Calu3 (cell line): ENCODE results near the gene HJURP. TPM values are rescaled to one million over a fixed set of nuclear protein-coding genes. Genes with fewer than 3 reads are reported as not detected.
"Not testable (repeated sequence)": the region's sequence is repeated elsewhere in the genome, so short reads cannot be mapped to it uniquely, and the experiment has no call there.

Source experiments
- BruUV-seq: library from RNA; stranded (reverse); fragments of 400-500 nt; replicated peaks from 2 replicates; lab custom pipeline; 2021; lab: Mats Ljungman, UMichigan
- CTCF ChIA-PET: fragments of 300-600 bp; sonication (Branson Sonifier 250); formaldehyde crosslinking; loops from one replicate; lab custom pipeline; 2022; ENCODE audit warnings: antibody characterized with exemption; lab: Charles Lee
- DNase-seq: peaks from one replicate; pipeline ENCODE4 v3.0.0; 2022
- H3K27ac Mint-ChIP-seq: one replicate; pipeline ENCODE4 v1.8.0; 2022; ENCODE audit warnings: mixed read lengths; ENCODE audit not compliant: unreplicated experiment
- H3K27me3 Mint-ChIP-seq: one replicate; pipeline ENCODE4 v1.8.0; 2022; ENCODE audit warnings: mixed read lengths; ENCODE audit not compliant: unreplicated experiment
- H3K36me3 Mint-ChIP-seq: one replicate; pipeline ENCODE4 v1.8.0; 2022; ENCODE audit warnings: mild to moderate bottlenecking, moderate library complexity, mixed read lengths; ENCODE audit not compliant: insufficient read depth, unreplicated experiment
- H3K4me1 Mint-ChIP-seq: one replicate; pipeline ENCODE4 v1.8.0; 2022; ENCODE audit warnings: mild to moderate bottlenecking, low read depth, mixed read lengths; ENCODE audit not compliant: unreplicated experiment
- H3K4me3 Mint-ChIP-seq: one replicate; pipeline ENCODE4 v1.8.0; 2022; ENCODE audit warnings: mild to moderate bottlenecking, low read depth, moderate library complexity, mixed read lengths; ENCODE audit not compliant: unreplicated experiment
- H3K9me3 Mint-ChIP-seq: one replicate; pipeline ENCODE4 v1.8.0; 2022; ENCODE audit warnings: low read depth, mixed read lengths; ENCODE audit not compliant: unreplicated experiment
- intact Hi-C: fragments of 100-400 bp; cut with micrococcal nuclease; formaldehyde crosslinking; loops from one replicate; pipeline ENCODE4 v1.10.0; 2022; ENCODE audit not compliant: unreplicated experiment
- total RNA-seq: library from RNA; stranded (reverse); gene quantifications from 2 replicates; pipeline ENCODE4 v1.2.3, GENCODE V29; 2022
- TF ChIP-seq, protein P1 (sequence below): fragments of 200-600 bp; IDR thresholded peaks from one replicate; pipeline ENCODE4 v1.8.0; 2022; ENCODE audit warnings: antibody characterized with exemption; ENCODE audit not compliant: unreplicated experiment

Gene HJURP
- total RNA-seq, 1 experiment from 2014 or later, result 71.0 TPM

DNA sequence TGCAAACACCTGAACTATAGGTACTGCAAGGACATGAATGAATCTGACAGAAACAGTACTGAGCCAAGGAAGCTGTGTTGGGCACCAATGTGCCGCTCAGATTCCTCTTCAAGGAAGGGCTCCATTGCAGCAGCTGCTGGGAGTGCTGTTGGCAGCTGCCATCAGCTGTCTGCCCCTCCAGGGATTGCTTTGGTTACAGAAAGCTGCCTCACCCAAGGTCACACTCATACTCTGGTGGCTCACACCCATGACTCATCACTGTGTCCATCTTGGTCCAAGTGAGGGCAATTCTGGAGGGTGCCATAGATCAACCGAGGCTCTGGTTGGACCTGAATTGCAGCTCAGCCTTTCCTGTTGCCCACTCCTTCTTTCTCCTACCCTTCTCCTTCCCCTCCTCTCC, 38.5 kb upstream of the HJURP start:
- TF ChIP-seq, protein P1, sequence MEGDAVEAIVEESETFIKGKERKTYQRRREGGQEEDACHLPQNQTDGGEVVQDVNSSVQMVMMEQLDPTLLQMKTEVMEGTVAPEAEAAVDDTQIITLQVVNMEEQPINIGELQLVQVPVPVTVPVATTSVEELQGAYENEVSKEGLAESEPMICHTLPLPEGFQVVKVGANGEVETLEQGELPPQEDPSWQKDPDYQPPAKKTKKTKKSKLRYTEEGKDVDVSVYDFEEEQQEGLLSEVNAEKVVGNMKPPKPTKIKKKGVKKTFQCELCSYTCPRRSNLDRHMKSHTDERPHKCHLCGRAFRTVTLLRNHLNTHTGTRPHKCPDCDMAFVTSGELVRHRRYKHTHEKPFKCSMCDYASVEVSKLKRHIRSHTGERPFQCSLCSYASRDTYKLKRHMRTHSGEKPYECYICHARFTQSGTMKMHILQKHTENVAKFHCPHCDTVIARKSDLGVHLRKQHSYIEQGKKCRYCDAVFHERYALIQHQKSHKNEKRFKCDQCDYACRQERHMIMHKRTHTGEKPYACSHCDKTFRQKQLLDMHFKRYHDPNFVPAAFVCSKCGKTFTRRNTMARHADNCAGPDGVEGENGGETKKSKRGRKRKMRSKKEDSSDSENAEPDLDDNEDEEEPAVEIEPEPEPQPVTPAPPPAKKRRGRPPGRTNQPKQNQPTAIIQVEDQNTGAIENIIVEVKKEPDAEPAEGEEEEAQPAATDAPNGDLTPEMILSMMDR, result no peak
- DNase-seq, result peak; percentile 4
- Mint-ChIP-seq H3K27me3 (peaks cover 39% of the 10 kb centered on the region), H3K4me1 (no peaks in the 10 kb centered on the region), H3K9me3 (no peaks in the 10 kb centered on the region), H3K36me3 (no peaks in the 10 kb centered on the region), H3K4me3 (no peak overlapping the region), H3K27ac (no peak overlapping the region)
- intact Hi-C loops, result no loop called here
- CTCF ChIA-PET, result no interaction called here
- no TSS peak for BruUV-seq

DNA sequence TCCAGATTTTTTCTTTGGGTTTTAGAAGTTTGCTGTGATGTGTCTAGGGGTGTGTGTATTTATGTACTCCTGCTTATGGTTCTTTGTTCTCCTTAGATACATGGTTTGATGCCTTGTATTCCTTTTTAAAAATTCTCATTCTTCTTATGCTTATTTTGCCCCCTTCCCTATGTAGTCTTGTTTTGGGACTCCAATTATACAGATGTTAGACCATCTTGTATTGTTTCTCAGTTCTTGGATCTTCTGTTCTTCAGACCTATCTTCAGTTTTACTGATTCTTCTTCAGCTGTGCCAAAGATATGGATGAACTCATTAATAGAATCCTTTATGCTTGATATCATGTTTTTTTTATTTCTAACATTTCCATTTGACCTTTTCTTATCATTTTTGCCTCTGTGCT, 28.0 kb upstream of the HJURP start:
- no TSS peak for BruUV-seq
- Mint-ChIP-seq H3K4me3 (no peak overlapping the region), H3K27me3 (peaks cover 71% of the 10 kb centered on the region), H3K27ac (no peak overlapping the region), H3K36me3 (no peaks in the 10 kb centered on the region), H3K9me3 (peaks cover 14% of the 10 kb centered on the region), H3K4me1 (no peaks in the 10 kb centered on the region)
- DNase-seq, result no peak
- CTCF ChIA-PET, result no interaction called here
- TF ChIP-seq, protein P1, result no peak
- intact Hi-C loops, result no loop called here

DNA sequence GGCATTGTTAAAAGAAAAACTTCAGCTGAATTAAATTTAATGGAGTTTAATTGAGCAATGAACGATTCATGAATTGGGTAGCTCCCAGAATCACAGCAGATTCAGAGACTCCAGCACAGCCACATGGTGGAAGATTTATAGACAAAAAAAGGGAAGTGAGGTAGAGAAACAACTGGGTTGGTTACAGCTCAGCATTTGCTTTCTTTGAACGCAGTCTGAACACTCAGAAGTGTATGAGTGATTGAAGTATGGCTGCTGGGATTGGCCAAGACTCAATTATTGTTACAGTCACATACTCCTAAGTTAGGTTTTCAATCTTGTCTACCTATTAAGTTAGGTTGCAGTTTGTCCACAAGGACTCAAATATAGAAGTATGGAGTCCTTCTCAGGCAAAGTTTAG, 17.8 kb upstream of the HJURP start:
- CTCF ChIA-PET, H3K27ac Mint-ChIP-seq: not testable (repeated sequence)

DNA sequence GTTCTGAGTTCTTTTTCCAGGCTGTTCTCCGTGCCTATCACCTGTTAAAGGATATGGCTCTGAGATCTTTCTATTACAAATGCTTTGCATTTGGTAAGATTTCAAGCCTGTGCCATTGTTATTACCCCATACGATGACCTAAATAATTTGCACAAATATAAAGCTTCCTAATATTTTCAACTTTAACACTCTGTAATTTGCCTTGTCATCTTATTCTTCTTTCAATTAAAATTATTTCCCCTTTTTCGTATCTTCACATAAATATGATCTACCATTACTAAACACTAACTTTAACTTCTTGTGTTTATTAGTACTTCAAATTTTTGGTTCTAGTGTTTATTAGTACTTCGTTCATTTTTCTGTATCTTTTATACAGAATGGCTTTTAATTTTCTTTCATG, 17.1 kb upstream of the HJURP start:
- intact Hi-C loops, result no loop called here
- peaks cover 2% of the 10 kb centered on the region for H3K9me3 Mint-ChIP-seq
- no TSS peak for BruUV-seq
- no peaks in the 10 kb centered on the region for H3K4me1 Mint-ChIP-seq
- peaks cover 25% of the 10 kb centered on the region for H3K27me3 Mint-ChIP-seq
- H3K36me3 Mint-ChIP-seq, result peaks cover 21% of the 10 kb centered on the region
- H3K4me3 Mint-ChIP-seq, result no peak overlapping the region
- DNase-seq, result no peak
- TF ChIP-seq, protein P1, result no peak
- CTCF ChIA-PET, result no interaction called here
- no peak overlapping the region for H3K27ac Mint-ChIP-seq

More for the DNA sequence above, 17.8 kb upstream of the HJURP start:
- H3K9me3 Mint-ChIP-seq, H3K4me3 Mint-ChIP-seq, intact Hi-C loops, H3K4me1 Mint-ChIP-seq, BruUV-seq, DNase-seq: not testable (repeated sequence)
- H3K36me3 Mint-ChIP-seq, result peaks cover 15% of the 10 kb centered on the region
- peaks cover 32% of the 10 kb centered on the region for H3K27me3 Mint-ChIP-seq

DNA sequence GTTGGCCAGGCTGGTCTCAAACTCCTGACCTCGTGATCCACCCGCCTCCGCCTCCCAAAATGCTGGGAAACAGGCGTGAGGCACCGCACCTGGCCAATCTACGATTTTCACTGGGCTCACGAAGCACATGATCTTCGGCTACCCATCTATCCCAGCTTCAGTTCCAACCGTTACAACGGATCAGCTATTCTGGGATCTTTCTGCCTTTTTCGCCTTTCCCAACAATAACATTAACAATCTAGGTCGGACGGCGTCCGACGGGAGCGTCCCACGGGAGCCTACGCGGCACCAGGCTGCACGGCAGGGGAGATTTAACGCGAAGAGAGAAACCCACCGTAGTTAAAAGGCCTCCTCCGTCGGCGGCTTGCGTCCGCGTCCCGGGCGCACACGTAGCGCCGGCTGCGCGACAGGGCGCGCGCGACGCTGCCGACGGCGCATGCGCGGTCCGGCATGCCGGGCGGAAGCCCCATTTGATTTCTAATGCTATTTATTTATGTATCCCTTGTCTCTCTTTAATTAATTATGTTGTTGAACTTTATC, 13.7 kb upstream of the HJURP start, which contains the start of gene MSL3B:
TSS of gene MSL3B (minus strand) at position 394 of the 540 bp plus-strand sequence.
- TF ChIP-seq, protein P1, result no peak
- intact Hi-C loops, result no loop called here
- no TSS peak for BruUV-seq
- Mint-ChIP-seq H3K4me3 (peak within 1 kb of the TSS; percentile 99), H3K4me1 (no peaks in the 10 kb centered on the region), H3K9me3 (peaks cover 2% of the 10 kb centered on the region), H3K36me3 (peaks cover 21% of the 10 kb centered on the region), H3K27me3 (no peaks in the 10 kb centered on the region), H3K27ac (peak within 1 kb of the TSS; percentile 85)
- CTCF ChIA-PET, result no interaction called here
- peak; percentile 61 for DNase-seq
